ENCODE measurements around the gene STXBP2. TPM values are rescaled to one million over a fixed set of nuclear protein-coding genes. Genes with fewer than 3 reads are reported as not detected.

Gene STXBP2
- total RNA-seq, 1 experiment from 2014 or later: 92.5 TPM

- Histone ChIP-seq H3K4me2 (ENCODE audit: insufficient read depth, insufficient read length, low read length) (no peak overlapping the region), H3K18ac (ENCODE audit: insufficient read length, low read depth, low read length) (no peak overlapping the region), H3K14ac (ENCODE audit: insufficient read depth, low read length) (no peak overlapping the region; the same call in 1 of the 2 replicates), H4K20me1 (ENCODE audit: control insufficient read depth, insufficient read depth, insufficient read length) (no peaks in the 10 kb centered on the region), H2BK120ac (ENCODE audit: low read depth, low read length, poor library complexity, severe bottlenecking) (no peak overlapping the region), H4K5ac (ENCODE audit: insufficient read length, low read depth, low read length) (no peak overlapping the region), H3K4ac (ENCODE audit: low read depth, low read length) (no peak overlapping the region), H4K8ac (replicated peaks; ENCODE audit: insufficient read length, low read depth, low read length) (no peak overlapping the region), H3K79me1 (ENCODE audit: insufficient read depth, low read depth, low read length, poor library complexity, severe bottlenecking) (no peaks in the 10 kb centered on the region), H3K56ac (ENCODE audit: insufficient read length, low read depth, low read length) (no peak overlapping the region), H3K23ac (ENCODE audit: insufficient read length, low read depth, low read length) (no peak overlapping the region), H2BK15ac (ENCODE audit: low read depth, low read length) (peak overlapping the region; percentile 27; the same call in 1 of the 2 replicates), H3K27ac (ENCODE audit: insufficient read length, low read depth, low read length) (no peak overlapping the region), H3K79me2 (ENCODE audit: insufficient read depth, low read length) (no peaks in the 10 kb centered on the region), H2BK20ac (ENCODE audit: low read depth, low read length, poor library complexity, severe bottlenecking) (no peak overlapping the region), H3K4me1 (ENCODE audit: insufficient read depth, low read length) (no peaks in the 10 kb centered on the region), H3K9ac (ENCODE audit: extremely low read depth, insufficient read length, low read length) (no peak overlapping the region), H3T11ph (ENCODE audit: low read length) (no peak overlapping the region), H3K9me3 (ENCODE audit: control insufficient read depth, low read depth, low read length) (no peaks in the 10 kb centered on the region), H3K27me3 (ENCODE audit: insufficient read depth, low read length) (no peaks in the 10 kb centered on the region), H2BK12ac (ENCODE audit: insufficient read length, low read depth, low read length) (no peak overlapping the region), H2BK5ac (ENCODE audit: insufficient read length, low read length) (no peak overlapping the region), H3K23me2 (ENCODE audit: insufficient read length, low read depth, low read length, poor library complexity, severe bottlenecking) (no peaks in the 10 kb centered on the region), H2AK5ac (ENCODE audit: insufficient read length, low read length) (no peak overlapping the region), H2AFZ (ENCODE audit: low read length) (no peak overlapping the region), H4K91ac (ENCODE audit: insufficient read length, low read depth, low read length) (no peak overlapping the region)
- WGBS (ENCODE audit: extremely low coverage, insufficient read length, low lambda C conversion rate): no CpG with 5 or more reads among the region's 14 CpGs
- no peaks in the 10 kb centered on the region; a peak in 1 of 5 replicates for H3K9me3 Mint-ChIP-seq
- DNase-seq: no peak
- H3K4me3 Mint-ChIP-seq: no peak overlapping the region
- peaks cover 2 to 18% (median 11%) of the 10 kb centered on the region in 3 experiments for H3K36me3 Mint-ChIP-seq (ENCODE audit: insufficient read depth in 1 of 3, low read depth in 3 of 3)
- TF ChIP-seq, protein P1, sequence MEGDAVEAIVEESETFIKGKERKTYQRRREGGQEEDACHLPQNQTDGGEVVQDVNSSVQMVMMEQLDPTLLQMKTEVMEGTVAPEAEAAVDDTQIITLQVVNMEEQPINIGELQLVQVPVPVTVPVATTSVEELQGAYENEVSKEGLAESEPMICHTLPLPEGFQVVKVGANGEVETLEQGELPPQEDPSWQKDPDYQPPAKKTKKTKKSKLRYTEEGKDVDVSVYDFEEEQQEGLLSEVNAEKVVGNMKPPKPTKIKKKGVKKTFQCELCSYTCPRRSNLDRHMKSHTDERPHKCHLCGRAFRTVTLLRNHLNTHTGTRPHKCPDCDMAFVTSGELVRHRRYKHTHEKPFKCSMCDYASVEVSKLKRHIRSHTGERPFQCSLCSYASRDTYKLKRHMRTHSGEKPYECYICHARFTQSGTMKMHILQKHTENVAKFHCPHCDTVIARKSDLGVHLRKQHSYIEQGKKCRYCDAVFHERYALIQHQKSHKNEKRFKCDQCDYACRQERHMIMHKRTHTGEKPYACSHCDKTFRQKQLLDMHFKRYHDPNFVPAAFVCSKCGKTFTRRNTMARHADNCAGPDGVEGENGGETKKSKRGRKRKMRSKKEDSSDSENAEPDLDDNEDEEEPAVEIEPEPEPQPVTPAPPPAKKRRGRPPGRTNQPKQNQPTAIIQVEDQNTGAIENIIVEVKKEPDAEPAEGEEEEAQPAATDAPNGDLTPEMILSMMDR (conservative IDR thresholded peaks at IDR 0.05): no peak
- peaks cover 7% of the 10 kb centered on the region for H3K27me3 Mint-ChIP-seq (ENCODE audit: low read depth)
- H3K27ac Mint-ChIP-seq: no peak overlapping the region
- H3K4me1 Mint-ChIP-seq: peaks cover 0 to 8% of the 10 kb centered on the region in 2 experiments; a peak in 2 of 4 replicates
These were observed 8.3 kb downstream of the STXBP2 start for GRCh38 chr19:7645163-7645562.
